IMR-90 (cell line): ENCODE measurements around the gene ZNF559. TPM values are rescaled to one million over a fixed set of nuclear protein-coding genes. Genes with fewer than 3 reads are reported as not detected.

Source experiments
- ATAC-seq: fragments of 200-7000 bp; cut with Tn5 transposase; 2 replicates; pipeline ENCODE4 v1.9.1; 2020; ENCODE audit warnings: low read depth, mild to moderate bottlenecking, moderate library complexity
- BruUV-seq: library from RNA; stranded (reverse); fragments of 400-500 nt; replicated peaks from 2 replicates; lab custom pipeline; 2021; lab: Mats Ljungman, UMichigan
- CTCF ChIA-PET: fragments of 300-600 bp; formaldehyde crosslinking; extraction: SDS; loops from one replicate; lab custom pipeline; 2021; ENCODE audit warnings: antibody characterized with exemption; lab: Yijun Ruan, JAX
- POLR2A ChIA-PET: fragments of 300-600 bp; sonication (Branson Sonifier 250); formaldehyde crosslinking; loops from one replicate; lab custom pipeline; 2022; ENCODE audit warnings: antibody characterized with exemption; ENCODE audit not compliant: unreplicated experiment; lab: Charles Lee
- DNase-seq: peaks from one replicate; pipeline ENCODE4 v3.0.0; 2013
- H2AFZ ChIP-seq: replicated peaks from 2 replicates; pipeline ENCODE3; 2013; ENCODE audit warnings: low read length, mild to moderate bottlenecking; ENCODE audit not compliant: poor library complexity
- H2AK5ac ChIP-seq: 2 replicates; pipeline ENCODE4 v1.6.1; 2013; ENCODE audit warnings: low read depth, low read length, inconsistent platforms
- H2AK9ac ChIP-seq: replicated peaks from 2 replicates; pipeline ENCODE3; 2013; ENCODE audit warnings: mild to moderate bottlenecking, low read depth, low read length, moderate library complexity; ENCODE audit not compliant: poor library complexity
- H2BK120ac ChIP-seq: 2 replicates; pipeline ENCODE4 v1.6.1; 2013; ENCODE audit warnings: low read depth, low read length, inconsistent platforms
- H2BK15ac ChIP-seq: 3 replicates; pipeline ENCODE4 v1.6.1; 2013; ENCODE audit warnings: low read depth, low read length, inconsistent platforms
- H2BK20ac ChIP-seq: 2 replicates; pipeline ENCODE4 v1.6.1; 2013; ENCODE audit warnings: low read depth, mild to moderate bottlenecking, inconsistent platforms, low read length, moderate library complexity
- H2BK5ac ChIP-seq: 2 replicates; pipeline ENCODE4 v1.6.1; 2013; ENCODE audit warnings: mild to moderate bottlenecking, low read depth, low read length, inconsistent platforms; ENCODE audit not compliant: poor library complexity, severe bottlenecking
- H3K14ac ChIP-seq: replicated peaks from 2 replicates; pipeline ENCODE4 v1.6.1; 2013; ENCODE audit warnings: low read depth, low read length, inconsistent platforms
- H3K18ac ChIP-seq: 2 replicates; pipeline ENCODE4 v1.6.1; 2013; ENCODE audit warnings: low read depth, low read length, control low read depth
- H3K23ac ChIP-seq: 2 replicates; pipeline ENCODE4 v1.6.1; 2013; ENCODE audit warnings: low read depth, low read length, inconsistent platforms
- H3K27ac ChIP-seq: 2 replicates; pipeline ENCODE4 v1.5.1; 2013; ENCODE audit warnings: mild to moderate bottlenecking, control low read depth, low read length; ENCODE audit not compliant: insufficient read depth
- H3K27me3 ChIP-seq: 2 replicates; pipeline ENCODE4 v1.6.1; 2013; ENCODE audit warnings: low read length; ENCODE audit not compliant: control insufficient read depth, insufficient read depth
- H3K36me3 ChIP-seq: 2 replicates; pipeline ENCODE4 v1.6.1; 2013; ENCODE audit warnings: low read length, mixed read lengths; ENCODE audit not compliant: control insufficient read depth, insufficient read depth
- H3K4ac ChIP-seq: 2 replicates; pipeline ENCODE4 v1.6.1; 2013; ENCODE audit warnings: low read depth, low read length, inconsistent platforms
- H3K4me1 ChIP-seq: 2 replicates; pipeline ENCODE4 v1.6.1; 2013; ENCODE audit warnings: low read length, mixed read lengths; ENCODE audit not compliant: control insufficient read depth, insufficient read depth
- H3K4me2 ChIP-seq: 2 replicates; pipeline ENCODE4 v1.6.1; 2013; ENCODE audit warnings: low read depth, mild to moderate bottlenecking, control low read depth, low read length, moderate library complexity
- H3K4me3 ChIP-seq: 2 replicates; pipeline ENCODE4 v1.5.1; 2013; ENCODE audit warnings: low read depth, mild to moderate bottlenecking, control low read depth, low read length, moderate library complexity; ENCODE audit not compliant: insufficient read depth
- H3K56ac ChIP-seq: 2 replicates; pipeline ENCODE4 v1.6.1; 2013; ENCODE audit warnings: low read length, inconsistent platforms; ENCODE audit not compliant: insufficient read depth; ENCODE audit errors: extremely low read depth
- H3K79me1 ChIP-seq, 2 experiments: 2 replicates each; pipeline ENCODE4 v1.6.1; 2013; ENCODE audit warnings: low read length in 2 of 2, inconsistent platforms in 1 of 2, low read depth in 1 of 2
- H3K9ac ChIP-seq: 2 replicates; pipeline ENCODE4 v1.6.1; 2013; ENCODE audit warnings: low read depth, low read length, control low read depth
- H3K9me1 ChIP-seq: 2 replicates; pipeline ENCODE4 v1.6.1; 2013; ENCODE audit warnings: low read length, inconsistent platforms; ENCODE audit not compliant: insufficient read depth
- H3K9me3 ChIP-seq: 2 replicates; pipeline ENCODE4 v1.6.1; 2013; ENCODE audit warnings: low read length; ENCODE audit not compliant: control insufficient read depth, insufficient read depth
- H4K20me1 ChIP-seq: 2 replicates; pipeline ENCODE4 v1.6.1; 2013; ENCODE audit warnings: low read length, inconsistent platforms; ENCODE audit not compliant: insufficient read depth
- H4K5ac ChIP-seq: 2 replicates; pipeline ENCODE4 v1.6.1; 2013; ENCODE audit warnings: mild to moderate bottlenecking, low read depth, low read length, control low read depth
- H4K8ac ChIP-seq, 2 experiments: 2 replicates each; pipeline ENCODE4 v1.6.1; 2013; ENCODE audit warnings: low read depth in 2 of 2, low read length in 2 of 2, control low read depth in 1 of 2, inconsistent platforms in 1 of 2
- H4K91ac ChIP-seq: 2 replicates; pipeline ENCODE4 v1.6.1; 2013; ENCODE audit warnings: low read depth, low read length, inconsistent platforms; ENCODE audit not compliant: insufficient read depth
- BHLHE40 ChIP-seq: fragments of 150-350 bp; IDR thresholded peaks from 2 replicates; pipeline ENCODE4 v1.6.1; 2016; ENCODE audit warnings: mild to moderate bottlenecking, low read depth, low read length
- CEBPB ChIP-seq: IDR thresholded peaks from 2 replicates; pipeline ENCODE4 v1.6.1; 2012; ENCODE audit warnings: low read depth, low read length, improper control_type of control experiment
- CHD1 ChIP-seq: IDR thresholded peaks from 2 replicates; pipeline ENCODE4 v1.6.1; 2012; ENCODE audit warnings: low read depth, low read length, improper control_type of control experiment
- FOS ChIP-seq: fragments of 150-350 bp; IDR thresholded peaks from 2 replicates; pipeline ENCODE4 v1.6.1; 2016; ENCODE audit warnings: low read depth, low read length
- MAFK ChIP-seq: IDR thresholded peaks from 2 replicates; pipeline ENCODE4 v1.6.1; 2012; ENCODE audit warnings: low read depth, low read length, improper control_type of control experiment
- MAZ ChIP-seq: IDR thresholded peaks from 2 replicates; pipeline ENCODE4 v1.6.1; 2012; ENCODE audit warnings: low read depth, mild to moderate bottlenecking, low read length, improper control_type of control experiment, moderate library complexity, borderline replicate concordance
- MXI1 ChIP-seq: IDR thresholded peaks from 2 replicates; pipeline ENCODE4 v1.6.1; 2012; ENCODE audit warnings: low read depth, mild to moderate bottlenecking, low read length, moderate library complexity, borderline replicate concordance
- NFE2L2 ChIP-seq: fragments of 150-350 bp; IDR thresholded peaks from 2 replicates; pipeline ENCODE4 v1.6.1; 2016; ENCODE audit warnings: low read depth, mild to moderate bottlenecking, low read length
- POLR2A ChIP-seq: IDR thresholded peaks from 2 replicates; pipeline ENCODE4 v1.6.1; 2012; ENCODE audit warnings: mild to moderate bottlenecking, low read depth, low read length
- RAD21 ChIP-seq: IDR thresholded peaks from 2 replicates; pipeline ENCODE4 v1.6.1; 2012; ENCODE audit warnings: low read length, improper control_type of control experiment
- RCOR1 ChIP-seq: IDR thresholded peaks from 2 replicates; pipeline ENCODE4 v1.6.1; 2012; ENCODE audit warnings: mild to moderate bottlenecking, low read length, improper control_type of control experiment; ENCODE audit not compliant: insufficient replicate concordance
- RFX5 ChIP-seq: IDR thresholded peaks from 2 replicates; pipeline ENCODE4 v1.8.0; 2012; ENCODE audit warnings: low read depth, mild to moderate bottlenecking, low read length, moderate library complexity
- SMC3 ChIP-seq: fragments of 150-350 bp; IDR thresholded peaks from 2 replicates; pipeline ENCODE4 v1.6.1; 2016; ENCODE audit warnings: low read depth, mild to moderate bottlenecking, antibody characterized with exemption, low read length, moderate library complexity
- dilution Hi-C: fragments of 300-500 bp; cut with HindIII; formaldehyde crosslinking; loops from one replicate; pipeline ENCODE4 v1.14.3; 2018; ENCODE audit warnings: low sequenced_read_pairs; ENCODE audit not compliant: unreplicated experiment
- in situ Hi-C: fragments of 300-500 bp; cut with MboI; formaldehyde crosslinking; loops from 3 replicates; pipeline ENCODE4 v1.14.3; 2019; ENCODE audit warnings: low sequenced_read_pairs, inconsistent platforms, mixed read lengths
- intact Hi-C: fragments of 100-400 bp; cut with micrococcal nuclease; formaldehyde crosslinking; loops from 2 replicates; pipeline ENCODE4 v1.10.0; 2022
- polyA plus RNA-seq, 3 experiments: library from polyadenylated mRNA; depleted of rRNA; stranded (reverse); fragments of >200 nt; gene quantifications; 2 replicates each; pipeline ENCODE4 v1.2.3, GENCODE V29; 2012; ENCODE audit warnings: low replicate concordance in 1 of 3
- total RNA-seq: library from RNA; depleted of rRNA; stranded (reverse); fragments of >200 nt; gene quantifications from 2 replicates; pipeline ENCODE4 v1.2.3, GENCODE V29; 2012
- TF ChIP-seq, protein P1 (sequence below): fragments of 150-350 bp; IDR thresholded peaks from 2 replicates; pipeline ENCODE4 v1.6.1; 2016; ENCODE audit warnings: low read depth, mild to moderate bottlenecking, low read length, moderate library complexity, borderline replicate concordance
- TF ChIP-seq, protein P2 (sequence below): conservative IDR thresholded peaks from 2 replicates; pipeline ENCODE4 v1.5.1; 2012; ENCODE audit warnings: mild to moderate bottlenecking, low read depth, low read length, improper control_type of control experiment
- TF ChIP-seq, protein P3 (sequence below): fragments of 150-350 bp; IDR thresholded peaks from 2 replicates; pipeline ENCODE4 v1.6.1; 2017; ENCODE audit warnings: mild to moderate bottlenecking, antibody characterized with exemption, low read length, low read depth

Gene ZNF559
- total and polyA plus RNA-seq, 2 of the 4 experiments (the other 2 are of a cell fraction) = 8.8 to 9.9 TPM

GRCh38 chr19:9353011-9353410 is 29.0 kb downstream of the ZNF559 start:
- Histone ChIP-seq H3K9me1 (no peaks in the 10 kb centered on the region), H3K4me1 (no peaks in the 10 kb centered on the region), H4K91ac (no peak overlapping the region), H3K9me3 (peaks cover 50% of the 10 kb centered on the region), H3K4ac (no peak overlapping the region), H2BK20ac (no peak overlapping the region), H3K36me3 (peaks cover 3% of the 10 kb centered on the region; the same call in 1 of the 2 replicates), H2BK5ac (no peak overlapping the region), H3K56ac (no peak overlapping the region), H4K20me1 (no peaks in the 10 kb centered on the region), H4K5ac (no peak overlapping the region), H3K4me3 (no peak overlapping the region), H2AK5ac (no peak overlapping the region), H2BK120ac (no peak overlapping the region), H3K23ac (no peak overlapping the region), H4K8ac (no peak overlapping the region), H2AFZ (no peak overlapping the region), H2BK15ac (no peak overlapping the region), H3K27me3 (no peaks in the 10 kb centered on the region), H3K9ac (no peak overlapping the region), H3K27ac (no peak overlapping the region), H2AK9ac (no peak overlapping the region), H3K4me2 (no peak overlapping the region), H3K79me1 (no peaks in the 10 kb centered on the region), H3K14ac (no peak overlapping the region), H3K18ac (no peak overlapping the region)
- ATAC-seq = no peak
- TF ChIP-seq RAD21 (no peak), CHD1 (no peak), RFX5 (no peak), CEBPB (no peak), MXI1 (no peak), MAFK (no peak), MAZ (no peak), SMC3 (no peak), FOS (no peak), NFE2L2 (no peak), POLR2A (no peak), RCOR1 (no peak), BHLHE40 (no peak)
- TF ChIP-seq, protein P1, sequence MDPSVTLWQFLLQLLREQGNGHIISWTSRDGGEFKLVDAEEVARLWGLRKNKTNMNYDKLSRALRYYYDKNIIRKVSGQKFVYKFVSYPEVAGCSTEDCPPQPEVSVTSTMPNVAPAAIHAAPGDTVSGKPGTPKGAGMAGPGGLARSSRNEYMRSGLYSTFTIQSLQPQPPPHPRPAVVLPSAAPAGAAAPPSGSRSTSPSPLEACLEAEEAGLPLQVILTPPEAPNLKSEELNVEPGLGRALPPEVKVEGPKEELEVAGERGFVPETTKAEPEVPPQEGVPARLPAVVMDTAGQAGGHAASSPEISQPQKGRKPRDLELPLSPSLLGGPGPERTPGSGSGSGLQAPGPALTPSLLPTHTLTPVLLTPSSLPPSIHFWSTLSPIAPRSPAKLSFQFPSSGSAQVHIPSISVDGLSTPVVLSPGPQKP = no peak
- TF ChIP-seq, protein P2, sequence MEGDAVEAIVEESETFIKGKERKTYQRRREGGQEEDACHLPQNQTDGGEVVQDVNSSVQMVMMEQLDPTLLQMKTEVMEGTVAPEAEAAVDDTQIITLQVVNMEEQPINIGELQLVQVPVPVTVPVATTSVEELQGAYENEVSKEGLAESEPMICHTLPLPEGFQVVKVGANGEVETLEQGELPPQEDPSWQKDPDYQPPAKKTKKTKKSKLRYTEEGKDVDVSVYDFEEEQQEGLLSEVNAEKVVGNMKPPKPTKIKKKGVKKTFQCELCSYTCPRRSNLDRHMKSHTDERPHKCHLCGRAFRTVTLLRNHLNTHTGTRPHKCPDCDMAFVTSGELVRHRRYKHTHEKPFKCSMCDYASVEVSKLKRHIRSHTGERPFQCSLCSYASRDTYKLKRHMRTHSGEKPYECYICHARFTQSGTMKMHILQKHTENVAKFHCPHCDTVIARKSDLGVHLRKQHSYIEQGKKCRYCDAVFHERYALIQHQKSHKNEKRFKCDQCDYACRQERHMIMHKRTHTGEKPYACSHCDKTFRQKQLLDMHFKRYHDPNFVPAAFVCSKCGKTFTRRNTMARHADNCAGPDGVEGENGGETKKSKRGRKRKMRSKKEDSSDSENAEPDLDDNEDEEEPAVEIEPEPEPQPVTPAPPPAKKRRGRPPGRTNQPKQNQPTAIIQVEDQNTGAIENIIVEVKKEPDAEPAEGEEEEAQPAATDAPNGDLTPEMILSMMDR = no peak
- TF ChIP-seq, protein P3, sequence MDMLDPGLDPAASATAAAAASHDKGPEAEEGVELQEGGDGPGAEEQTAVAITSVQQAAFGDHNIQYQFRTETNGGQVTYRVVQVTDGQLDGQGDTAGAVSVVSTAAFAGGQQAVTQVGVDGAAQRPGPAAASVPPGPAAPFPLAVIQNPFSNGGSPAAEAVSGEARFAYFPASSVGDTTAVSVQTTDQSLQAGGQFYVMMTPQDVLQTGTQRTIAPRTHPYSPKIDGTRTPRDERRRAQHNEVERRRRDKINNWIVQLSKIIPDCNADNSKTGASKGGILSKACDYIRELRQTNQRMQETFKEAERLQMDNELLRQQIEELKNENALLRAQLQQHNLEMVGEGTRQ = no peak
- DNase-seq = no peak
- intact Hi-C loops (no loop called here), dilution Hi-C loops (no loop called here), in situ Hi-C loops (no loop called here)
- ChIA-PET CTCF (no interaction called here), POLR2A (interaction anchor here (0.6 kb wide), 1 partner anchor 204 kb away, joined by 5 read pairs; no protein-coding TSS in a partner anchor)
- BruUV-seq = no TSS peak
